GM12878 (cell line): ENCODE data around the gene EPHA2.

Experiments
- ATF7 ChIP-seq: fragments of 450-650 bp; IDR thresholded peaks from 2 replicates; pipeline ENCODE4 v1.6.1; 2016; ENCODE audit warnings: low read depth, mild to moderate bottlenecking
- BRCA1 ChIP-seq: IDR thresholded peaks from 2 replicates; pipeline ENCODE4 v1.6.1; 2011; ENCODE audit warnings: low read depth, low read length, improper control_type of control experiment
- CEBPB ChIP-seq, 2 experiments: fragments of 150-350 bp in 1 of 2; IDR thresholded peaks; 2 replicates each; pipeline ENCODE4 v1.6.1; 2012 to 2014; ENCODE audit warnings: low read depth in 2 of 2, low read length in 2 of 2, borderline replicate concordance in 1 of 2, inconsistent platforms in 1 of 2
- EP300 ChIP-seq, 2 experiments: fragments of 150-350 bp in 1 of 2; IDR thresholded peaks; 2 replicates each; pipeline ENCODE4 v1.6.1; 2011 to 2012; ENCODE audit warnings: low read depth in 2 of 2, low read length in 2 of 2, borderline replicate concordance in 1 of 2, improper control_type of control experiment in 1 of 2, inconsistent platforms in 1 of 2; ENCODE audit not compliant: control insufficient read depth in 1 of 2
- GABPA ChIP-seq: IDR thresholded peaks from 2 replicates; pipeline ENCODE4 v1.6.1; 2014; ENCODE audit warnings: antibody characterized with exemption, low read depth, mild to moderate bottlenecking, inconsistent platforms
- HCFC1 ChIP-seq: fragments of 150-350 bp; IDR thresholded peaks from 2 replicates; pipeline ENCODE4 v1.6.1; 2014; ENCODE audit warnings: low read length
- POLR2A ChIP-seq: IDR thresholded peaks from 2 replicates; pipeline ENCODE4 v1.6.1; 2011; ENCODE audit warnings: low read depth, mild to moderate bottlenecking, low read length
- POLR2AphosphoS5 ChIP-seq: IDR thresholded peaks from 2 replicates; pipeline ENCODE4 v1.6.1; 2011; ENCODE audit warnings: mild to moderate bottlenecking, low read length, inconsistent platforms
- TCF7 ChIP-seq: IDR thresholded peaks from 2 replicates; pipeline ENCODE4 v1.6.1; 2014; ENCODE audit warnings: antibody characterized with exemption, borderline replicate concordance
- ZBED1 ChIP-seq: IDR thresholded peaks from 2 replicates; pipeline ENCODE4 v1.6.1; 2016; ENCODE audit warnings: borderline replicate concordance
- ZNF24 ChIP-seq: fragments of 450-650 bp; IDR thresholded peaks from 2 replicates; pipeline ENCODE4 v1.6.1; 2017; ENCODE audit warnings: antibody characterized with exemption, mild to moderate bottlenecking
- TF ChIP-seq, protein P1 (sequence below), 3 experiments: IDR thresholded peaks in 2 of 3; conservative IDR thresholded peaks in 1 of 3; 2 replicates each; pipeline ENCODE4 v1.5.1; 2011; ENCODE audit warnings: low read depth in 3 of 3, low read length in 3 of 3, mild to moderate bottlenecking in 3 of 3, control low read depth in 2 of 3, moderate library complexity in 2 of 3, inconsistent platforms in 1 of 3, mixed read lengths in 1 of 3; ENCODE audit not compliant: control insufficient read depth in 2 of 3, insufficient read depth in 1 of 3; ENCODE audit errors: extremely low read depth in 1 of 3
- TF ChIP-seq, protein P2 (sequence below): fragments of 450-650 bp; IDR thresholded peaks from 2 replicates; pipeline ENCODE4 v1.6.1; 2014; ENCODE audit warnings: mild to moderate bottlenecking
- TF ChIP-seq, protein P3 (sequence below): IDR thresholded peaks from 2 replicates; pipeline ENCODE4 v1.6.1; 2012; ENCODE audit warnings: mild to moderate bottlenecking, low read depth, low read length

DNA sequence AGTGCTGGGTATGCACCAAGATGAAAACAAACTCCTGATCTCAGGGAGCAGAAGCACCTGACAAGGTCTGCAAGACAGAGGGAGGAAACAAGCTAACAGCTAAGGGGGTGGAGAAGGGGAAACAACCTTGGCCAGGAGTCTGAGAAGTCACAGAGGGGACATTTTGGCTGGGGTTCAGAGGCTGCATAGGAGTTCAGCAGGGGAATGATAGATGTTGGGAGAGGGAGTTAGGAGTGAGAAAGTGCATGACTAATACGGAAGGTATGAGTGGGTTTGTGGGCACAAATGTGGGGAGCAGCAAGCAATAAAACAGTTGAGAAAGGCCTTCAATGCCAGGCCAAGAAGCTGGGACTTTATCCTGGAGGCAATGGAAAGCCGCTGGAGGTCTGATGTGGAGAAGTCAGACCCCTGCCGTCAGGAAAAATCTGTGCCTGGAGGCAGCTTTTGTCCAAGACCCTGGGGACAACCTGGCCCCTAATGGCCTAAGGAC lies 16.4 kb downstream of the EPHA2 start:
- TF ChIP-seq TCF7 (no peak), POLR2A (no peak), EP300 (IDR thresholded peaks at IDR 0.05; ENCODE audit: borderline replicate concordance in 1 of 2, control insufficient read depth in 1 of 2, low read depth in 2 of 2, low read length in 2 of 2) (no peak), CEBPB (IDR thresholded peaks at IDR 0.05; ENCODE audit: borderline replicate concordance in 1 of 2, low read depth in 2 of 2, low read length in 2 of 2) (no peak), ZBED1 (no peak), POLR2AphosphoS5 (no peak), BRCA1 (no peak), ATF7 (no peak), ZNF24 (no peak), HCFC1 (no peak), GABPA (no peak)
- TF ChIP-seq, protein P1, sequence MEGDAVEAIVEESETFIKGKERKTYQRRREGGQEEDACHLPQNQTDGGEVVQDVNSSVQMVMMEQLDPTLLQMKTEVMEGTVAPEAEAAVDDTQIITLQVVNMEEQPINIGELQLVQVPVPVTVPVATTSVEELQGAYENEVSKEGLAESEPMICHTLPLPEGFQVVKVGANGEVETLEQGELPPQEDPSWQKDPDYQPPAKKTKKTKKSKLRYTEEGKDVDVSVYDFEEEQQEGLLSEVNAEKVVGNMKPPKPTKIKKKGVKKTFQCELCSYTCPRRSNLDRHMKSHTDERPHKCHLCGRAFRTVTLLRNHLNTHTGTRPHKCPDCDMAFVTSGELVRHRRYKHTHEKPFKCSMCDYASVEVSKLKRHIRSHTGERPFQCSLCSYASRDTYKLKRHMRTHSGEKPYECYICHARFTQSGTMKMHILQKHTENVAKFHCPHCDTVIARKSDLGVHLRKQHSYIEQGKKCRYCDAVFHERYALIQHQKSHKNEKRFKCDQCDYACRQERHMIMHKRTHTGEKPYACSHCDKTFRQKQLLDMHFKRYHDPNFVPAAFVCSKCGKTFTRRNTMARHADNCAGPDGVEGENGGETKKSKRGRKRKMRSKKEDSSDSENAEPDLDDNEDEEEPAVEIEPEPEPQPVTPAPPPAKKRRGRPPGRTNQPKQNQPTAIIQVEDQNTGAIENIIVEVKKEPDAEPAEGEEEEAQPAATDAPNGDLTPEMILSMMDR (IDR thresholded peaks at IDR 0.05 in 2 of 3, conservative IDR thresholded peaks at IDR 0.05 in 1 of 3; ENCODE audit: control insufficient read depth in 2 of 3, extremely low read depth in 1 of 3, insufficient read depth in 1 of 3, low read depth in 3 of 3, low read length in 3 of 3): no peak
- TF ChIP-seq, protein P2, sequence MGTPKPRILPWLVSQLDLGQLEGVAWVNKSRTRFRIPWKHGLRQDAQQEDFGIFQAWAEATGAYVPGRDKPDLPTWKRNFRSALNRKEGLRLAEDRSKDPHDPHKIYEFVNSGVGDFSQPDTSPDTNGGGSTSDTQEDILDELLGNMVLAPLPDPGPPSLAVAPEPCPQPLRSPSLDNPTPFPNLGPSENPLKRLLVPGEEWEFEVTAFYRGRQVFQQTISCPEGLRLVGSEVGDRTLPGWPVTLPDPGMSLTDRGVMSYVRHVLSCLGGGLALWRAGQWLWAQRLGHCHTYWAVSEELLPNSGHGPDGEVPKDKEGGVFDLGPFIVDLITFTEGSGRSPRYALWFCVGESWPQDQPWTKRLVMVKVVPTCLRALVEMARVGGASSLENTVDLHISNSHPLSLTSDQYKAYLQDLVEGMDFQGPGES: no peak
- TF ChIP-seq, protein P3, sequence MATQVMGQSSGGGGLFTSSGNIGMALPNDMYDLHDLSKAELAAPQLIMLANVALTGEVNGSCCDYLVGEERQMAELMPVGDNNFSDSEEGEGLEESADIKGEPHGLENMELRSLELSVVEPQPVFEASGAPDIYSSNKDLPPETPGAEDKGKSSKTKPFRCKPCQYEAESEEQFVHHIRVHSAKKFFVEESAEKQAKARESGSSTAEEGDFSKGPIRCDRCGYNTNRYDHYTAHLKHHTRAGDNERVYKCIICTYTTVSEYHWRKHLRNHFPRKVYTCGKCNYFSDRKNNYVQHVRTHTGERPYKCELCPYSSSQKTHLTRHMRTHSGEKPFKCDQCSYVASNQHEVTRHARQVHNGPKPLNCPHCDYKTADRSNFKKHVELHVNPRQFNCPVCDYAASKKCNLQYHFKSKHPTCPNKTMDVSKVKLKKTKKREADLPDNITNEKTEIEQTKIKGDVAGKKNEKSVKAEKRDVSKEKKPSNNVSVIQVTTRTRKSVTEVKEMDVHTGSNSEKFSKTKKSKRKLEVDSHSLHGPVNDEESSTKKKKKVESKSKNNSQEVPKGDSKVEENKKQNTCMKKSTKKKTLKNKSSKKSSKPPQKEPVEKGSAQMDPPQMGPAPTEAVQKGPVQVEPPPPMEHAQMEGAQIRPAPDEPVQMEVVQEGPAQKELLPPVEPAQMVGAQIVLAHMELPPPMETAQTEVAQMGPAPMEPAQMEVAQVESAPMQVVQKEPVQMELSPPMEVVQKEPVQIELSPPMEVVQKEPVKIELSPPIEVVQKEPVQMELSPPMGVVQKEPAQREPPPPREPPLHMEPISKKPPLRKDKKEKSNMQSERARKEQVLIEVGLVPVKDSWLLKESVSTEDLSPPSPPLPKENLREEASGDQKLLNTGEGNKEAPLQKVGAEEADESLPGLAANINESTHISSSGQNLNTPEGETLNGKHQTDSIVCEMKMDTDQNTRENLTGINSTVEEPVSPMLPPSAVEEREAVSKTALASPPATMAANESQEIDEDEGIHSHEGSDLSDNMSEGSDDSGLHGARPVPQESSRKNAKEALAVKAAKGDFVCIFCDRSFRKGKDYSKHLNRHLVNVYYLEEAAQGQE: no peak
